Prostate gland (tissue), 2 donors: Measurements from ENCODE around the gene SELENOK. TPM values are rescaled to one million over a fixed set of nuclear protein-coding genes. Genes with fewer than 3 reads are reported as not detected.

Experiments
- DNase-seq: peaks from one replicate; pipeline ENCODE4 v3.0.0-alpha.2; 2019; ENCODE audit warnings: low spot score
- H3K27ac ChIP-seq, 2 donors: fragments of 200-600 bp; sonication (generic); 2 replicates each; pipeline ENCODE4 v1.5.1; 2017 to 2019
- H3K27me3 ChIP-seq: fragments of 200-600 bp; sonication (generic); replicated peaks from 2 replicates; pipeline ENCODE4 v1.5.1; 2019; ENCODE audit not compliant: insufficient read depth
- H3K36me3 ChIP-seq, 2 donors: fragments of 200-600 bp; sonication (generic); 1 replicate in 1 of 2; 2 replicates in 1 of 2; pipeline versions ENCODE4 v1.5.1 to v1.8.1; 2017 to 2019
- H3K4me1 ChIP-seq: fragments of 200-600 bp; sonication (generic); replicated peaks from 2 replicates; pipeline ENCODE4 v1.5.1; 2019
- H3K4me3 ChIP-seq, 2 donors: fragments of 200-600 bp; sonication (generic); 2 replicates each; pipeline ENCODE4 v1.5.1; 2017 to 2019
- H3K9me3 ChIP-seq: fragments of 200-600 bp; sonication (generic); 2 replicates; pipeline ENCODE4 v1.5.1; 2017
- POLR2A ChIP-seq: fragments of 450-650 bp; IDR thresholded peaks from one replicate; pipeline ENCODE4 v1.6.1; 2016; ENCODE audit warnings: antibody characterized with exemption, mild to moderate bottlenecking
- POLR2AphosphoS5 ChIP-seq: sonication (generic); formaldehyde crosslinking; IDR thresholded peaks from one replicate; pipeline ENCODE4 v1.6.1; 2017; ENCODE audit warnings: antibody characterized with exemption
- WGBS: methylation state at CpG from one replicate; pipeline ENCODE4 v1.1.5; 2018; 5-methylcytosine and 5-hydroxymethylcytosine counted together
- intact Hi-C: fragments of 100-400 bp; cut with DNase I; formaldehyde crosslinking; loops from one replicate; pipeline ENCODE4 v1.14.2; 2022
- total RNA-seq, 2 donors: library from RNA; depleted of rRNA; stranded (reverse); fragments of >200 nt; gene quantifications; one replicate each; pipeline ENCODE4 v1.1.0, GENCODE V29; 2016
- TF ChIP-seq, protein P1 (sequence below), 4 experiments: fragments of 200-600 bp in 2 of 4; fragments of 450-650 bp in 2 of 4; sonication (generic) in 2 of 4; IDR thresholded peaks; 1 replicate in 3 of 4; 2 replicates in 1 of 4; pipeline ENCODE4 v1.5.1; 2016 to 2019; ENCODE audit warnings: antibody characterized with exemption in 4 of 4, mild to moderate bottlenecking in 2 of 4, moderate library complexity in 2 of 4

The SELENOK gene
- total RNA-seq: 10 to 100 TPM; 48.5 to 51.1 TPM

DNA sequence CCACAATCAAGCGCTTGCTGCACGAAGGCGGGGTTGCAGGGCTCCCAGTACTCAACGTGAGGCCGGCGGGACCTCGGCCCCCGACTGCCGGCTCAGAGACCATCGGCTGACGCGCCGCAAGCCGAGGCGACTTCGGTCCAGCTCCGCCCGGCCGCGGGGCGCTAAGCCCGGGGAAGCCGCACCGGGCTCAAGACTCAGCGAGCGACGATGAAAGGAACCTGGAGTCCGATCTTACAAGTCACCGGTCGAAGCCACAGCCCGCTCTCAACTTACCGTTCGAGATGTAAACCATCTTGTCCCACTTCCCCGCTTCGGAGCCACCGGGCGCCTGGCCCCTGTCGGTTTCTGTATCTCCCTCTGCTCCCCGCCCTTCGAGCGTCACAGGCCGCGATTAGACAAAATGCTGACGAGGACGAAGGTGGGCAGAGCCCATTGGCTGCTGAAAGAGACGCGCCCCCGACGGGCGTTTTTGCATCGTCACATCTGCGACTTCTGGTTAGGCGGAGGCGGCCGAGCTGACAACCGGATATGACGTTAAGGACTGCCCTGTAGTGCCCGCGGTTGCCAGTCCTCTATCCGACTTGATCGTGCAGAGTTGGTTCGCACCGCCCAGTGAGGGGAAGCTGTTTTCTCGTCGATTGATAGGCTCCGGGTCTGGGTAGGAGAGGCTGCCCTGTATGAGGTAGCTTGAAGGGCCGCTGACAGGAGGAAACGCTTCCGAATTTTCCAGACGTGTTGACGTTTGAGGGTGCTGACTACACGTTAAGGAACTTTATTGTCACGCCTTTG is at the start of gene SELENOK:
Gene SELENOK, minus strand, starts transcription at position 363 of the 789 bp plus-strand sequence.
- DNase-seq: peak; percentile 99
- Histone ChIP-seq H3K4me3 (peak within 1 kb of the TSS; percentile 72), H3K27ac (peak within 1 kb of the TSS; percentile 92 to 93), H3K9me3 (no peaks in the 10 kb centered on the region), H3K27me3 (no peaks in the 10 kb centered on the region), H3K4me1 (no peaks in the 10 kb centered on the region), H3K36me3 (no peaks in the 10 kb centered on the region)
- intact Hi-C loops: no loop called here
- WGBS: under 1% methylated on average over 73 of the region's 73 CpGs
- TF ChIP-seq POLR2A (peak; percentile 96), POLR2AphosphoS5 (peak; percentile 100)
- TF ChIP-seq, protein P1, sequence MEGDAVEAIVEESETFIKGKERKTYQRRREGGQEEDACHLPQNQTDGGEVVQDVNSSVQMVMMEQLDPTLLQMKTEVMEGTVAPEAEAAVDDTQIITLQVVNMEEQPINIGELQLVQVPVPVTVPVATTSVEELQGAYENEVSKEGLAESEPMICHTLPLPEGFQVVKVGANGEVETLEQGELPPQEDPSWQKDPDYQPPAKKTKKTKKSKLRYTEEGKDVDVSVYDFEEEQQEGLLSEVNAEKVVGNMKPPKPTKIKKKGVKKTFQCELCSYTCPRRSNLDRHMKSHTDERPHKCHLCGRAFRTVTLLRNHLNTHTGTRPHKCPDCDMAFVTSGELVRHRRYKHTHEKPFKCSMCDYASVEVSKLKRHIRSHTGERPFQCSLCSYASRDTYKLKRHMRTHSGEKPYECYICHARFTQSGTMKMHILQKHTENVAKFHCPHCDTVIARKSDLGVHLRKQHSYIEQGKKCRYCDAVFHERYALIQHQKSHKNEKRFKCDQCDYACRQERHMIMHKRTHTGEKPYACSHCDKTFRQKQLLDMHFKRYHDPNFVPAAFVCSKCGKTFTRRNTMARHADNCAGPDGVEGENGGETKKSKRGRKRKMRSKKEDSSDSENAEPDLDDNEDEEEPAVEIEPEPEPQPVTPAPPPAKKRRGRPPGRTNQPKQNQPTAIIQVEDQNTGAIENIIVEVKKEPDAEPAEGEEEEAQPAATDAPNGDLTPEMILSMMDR (IDR thresholded peaks at IDR 0.05): peak in 1 of 4 experiments; percentile 23

DNA sequence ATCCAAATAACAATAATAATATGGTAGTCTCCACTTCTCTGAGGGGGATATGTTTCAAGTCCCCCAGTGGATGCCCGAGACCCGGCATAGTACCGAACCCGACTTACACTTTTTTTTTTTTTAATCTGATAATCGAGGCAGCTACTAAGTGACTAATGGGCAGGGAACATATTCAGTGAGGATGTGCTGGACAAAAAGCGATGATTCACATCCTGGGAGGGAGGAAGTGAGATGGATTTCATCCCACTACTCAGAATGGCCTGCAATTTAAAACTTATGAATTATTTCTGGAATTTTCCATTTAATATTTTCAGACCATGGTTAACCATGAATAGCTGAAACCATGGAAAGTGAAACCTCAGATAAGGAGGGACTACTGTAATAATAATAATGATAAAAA is 49.5 kb upstream of the SELENOK start:
- Histone ChIP-seq H3K4me1 (no peaks in the 10 kb centered on the region), H3K36me3 (no peaks in the 10 kb centered on the region), H3K9me3 (no peaks in the 10 kb centered on the region), H3K27ac (no peak overlapping the region), H3K4me3 (no peak overlapping the region), H3K27me3 (no peaks in the 10 kb centered on the region)
- TF ChIP-seq POLR2A: no peak
- TF ChIP-seq, protein P1 (IDR thresholded peaks at IDR 0.05): no peak
- TF ChIP-seq POLR2AphosphoS5: no peak
- 69% methylated on average over 6 of the region's 6 CpGs for WGBS
- intact Hi-C loops: loop anchor here (10.0 kb wide), 3 partner anchors 184 to 914 kb away; partner anchors contain the start of gene CACNA2D3
- DNase-seq: no peak

DNA sequence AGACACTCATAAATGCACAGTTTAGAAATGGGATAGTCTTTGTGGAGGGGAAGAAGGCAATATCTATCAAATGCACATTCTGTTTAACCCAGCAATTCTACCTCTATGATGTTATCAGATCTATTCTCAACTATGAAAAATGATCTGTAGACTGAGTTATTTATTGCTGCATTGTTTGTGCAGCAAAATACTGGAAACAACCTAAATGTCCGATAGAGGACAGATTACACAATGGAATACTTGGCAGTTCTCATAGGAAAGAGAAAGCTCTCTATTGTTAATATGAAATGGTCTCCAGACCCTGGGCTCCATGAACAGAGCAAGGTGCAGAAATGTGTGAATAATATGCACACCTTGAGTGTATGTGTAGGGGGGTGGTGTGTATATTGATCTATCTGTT is 49.0 kb upstream of the SELENOK start:
- H3K36me3 ChIP-seq: no peaks in the 10 kb centered on the region
- H3K4me3 ChIP-seq: no peak overlapping the region
- TF ChIP-seq, protein P1 (IDR thresholded peaks at IDR 0.05): no peak
- TF ChIP-seq POLR2A (no peak), POLR2AphosphoS5 (no peak)
- intact Hi-C loops: loop anchor here (10.0 kb wide), 3 partner anchors 184 to 914 kb away; partner anchors contain the start of gene CACNA2D3
- H3K4me1 ChIP-seq: no peaks in the 10 kb centered on the region
- WGBS: 7% methylated on average over 1 of the region's 1 CpG
- no peak overlapping the region for H3K27ac ChIP-seq
- H3K27me3 ChIP-seq: no peaks in the 10 kb centered on the region
- peaks cover 3% of the 10 kb centered on the region for H3K9me3 ChIP-seq
- no peak for DNase-seq

DNA sequence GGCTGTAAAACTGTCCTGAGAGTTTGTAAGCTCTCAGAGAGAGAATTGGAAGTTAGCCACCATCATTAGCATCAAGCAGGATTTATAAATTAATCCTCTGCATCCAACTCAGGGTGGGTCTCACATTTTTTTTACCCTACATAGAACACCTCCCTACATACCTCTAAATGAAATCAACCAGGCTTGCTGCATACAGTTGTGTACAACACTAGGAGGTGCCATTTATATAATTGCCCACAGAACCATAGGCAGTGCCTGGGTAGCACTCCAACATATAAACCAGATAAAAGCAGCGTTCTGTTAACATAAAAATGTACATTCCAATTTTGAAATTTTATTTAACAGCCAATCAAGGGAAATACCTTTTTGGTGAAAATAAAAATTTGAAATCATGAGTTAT is 48.2 kb upstream of the SELENOK start:
- no peak overlapping the region for H3K27ac ChIP-seq
- no peaks in the 10 kb centered on the region for H3K36me3 ChIP-seq
- H3K4me3 ChIP-seq: no peak overlapping the region
- intact Hi-C loops: loop anchor here (5.0 to 10.0 kb wide), 4 partner anchors 185 to 915 kb away; partner anchors contain the start of gene CACNA2D3
- H3K9me3 ChIP-seq: peaks cover 5% of the 10 kb centered on the region
- H3K4me1 ChIP-seq: no peaks in the 10 kb centered on the region
- WGBS: 29% methylated on average over 1 of the region's 1 CpG
- no peak for DNase-seq
- H3K27me3 ChIP-seq: no peaks in the 10 kb centered on the region
- TF ChIP-seq POLR2A (no peak), POLR2AphosphoS5 (no peak)
- TF ChIP-seq, protein P1 (IDR thresholded peaks at IDR 0.05): no peak
